GM18526 (cell line): Measurements from ENCODE around the gene CBLN2.

Source experiments
- POLR2A ChIP-seq: IDR thresholded peaks from 3 replicates; pipeline ENCODE4 v1.6.1; 2011; ENCODE audit not compliant: insufficient read length; ENCODE audit errors: extremely low read depth

Gene CBLN2

DNA sequence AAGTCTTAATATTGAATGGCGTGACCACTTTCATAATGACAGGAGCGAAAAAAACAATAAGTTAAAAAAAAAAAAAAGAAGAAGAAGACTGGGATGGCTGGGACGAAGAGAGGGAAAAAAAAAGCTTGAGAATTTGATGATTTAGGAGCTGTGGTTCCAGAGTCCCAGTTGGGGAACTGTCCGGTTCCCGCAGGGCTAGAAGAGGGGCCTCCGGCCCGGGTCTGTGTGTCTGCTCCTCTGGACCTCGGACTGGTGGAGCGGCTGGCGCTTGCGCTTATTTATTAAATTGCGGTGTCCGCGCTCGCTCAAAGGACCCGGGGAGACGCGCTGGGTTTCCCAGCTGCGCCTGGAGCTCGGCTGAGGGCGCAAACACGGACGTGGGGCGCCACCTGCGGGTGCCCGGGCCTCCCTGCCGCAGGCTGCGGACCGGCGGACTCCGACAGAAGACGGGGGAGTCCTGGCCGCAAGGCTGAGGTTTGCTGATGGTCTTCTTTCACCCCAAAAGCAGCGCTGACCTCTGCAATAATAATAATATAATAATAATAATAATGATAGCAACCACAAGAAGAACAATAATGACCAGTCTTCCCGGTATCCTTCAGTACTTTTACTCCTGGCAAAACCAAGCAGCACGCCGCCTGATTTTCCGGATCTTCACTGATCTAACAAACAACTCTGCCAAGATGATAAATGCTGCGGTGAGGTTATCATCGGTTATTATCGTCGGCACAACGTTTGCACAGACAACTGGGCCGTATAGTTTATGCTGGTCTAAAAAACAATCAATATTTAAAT is at the start of gene CBLN2:
CBLN2 (minus strand) TSS at position 251 of the 795 bp plus-strand sequence. CDS start 2,182 bp downstream, outside the sequence.
- no peak for TF ChIP-seq POLR2A

DNA sequence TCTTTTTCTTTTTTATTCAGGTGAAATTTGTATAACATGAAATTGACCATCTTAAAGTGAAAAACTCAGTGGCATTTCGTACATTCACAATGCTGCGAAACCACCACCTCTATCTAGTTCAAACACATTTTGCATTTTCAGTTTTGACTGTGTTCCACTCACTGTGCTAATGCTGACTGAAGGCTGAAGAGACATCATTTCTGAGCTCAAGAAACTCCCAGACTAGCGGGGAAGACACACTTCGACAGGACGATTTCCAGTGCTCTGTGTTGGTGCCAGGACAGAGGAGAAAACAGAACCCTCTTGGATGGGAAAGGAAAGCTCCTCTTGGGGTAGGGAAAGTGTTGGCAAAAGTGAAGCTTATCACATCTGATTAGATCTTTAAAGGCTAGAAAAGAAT is 44.2 kb upstream of the CBLN2 start:
- no peak for TF ChIP-seq POLR2A

DNA sequence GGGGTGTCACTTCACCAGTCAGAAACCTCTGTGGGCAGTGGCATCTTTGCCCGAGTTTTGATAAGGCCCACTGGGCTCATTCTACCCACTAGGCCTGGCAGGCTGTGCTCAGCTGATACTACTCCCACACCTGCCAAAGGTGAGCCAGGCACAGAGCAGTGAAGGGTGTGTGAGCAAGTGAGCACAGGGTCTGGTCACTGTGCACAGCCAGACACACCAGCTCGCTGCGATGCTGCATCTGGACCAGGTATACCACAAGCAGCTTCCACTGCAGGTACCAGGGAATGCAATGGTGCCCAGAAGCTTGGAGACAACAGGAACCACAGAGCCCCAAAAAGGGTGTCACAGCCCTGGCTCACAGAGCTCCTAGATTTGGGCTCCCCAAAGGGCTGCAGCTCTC is 40.6 kb upstream of the CBLN2 start:
- no peak for TF ChIP-seq POLR2A

DNA sequence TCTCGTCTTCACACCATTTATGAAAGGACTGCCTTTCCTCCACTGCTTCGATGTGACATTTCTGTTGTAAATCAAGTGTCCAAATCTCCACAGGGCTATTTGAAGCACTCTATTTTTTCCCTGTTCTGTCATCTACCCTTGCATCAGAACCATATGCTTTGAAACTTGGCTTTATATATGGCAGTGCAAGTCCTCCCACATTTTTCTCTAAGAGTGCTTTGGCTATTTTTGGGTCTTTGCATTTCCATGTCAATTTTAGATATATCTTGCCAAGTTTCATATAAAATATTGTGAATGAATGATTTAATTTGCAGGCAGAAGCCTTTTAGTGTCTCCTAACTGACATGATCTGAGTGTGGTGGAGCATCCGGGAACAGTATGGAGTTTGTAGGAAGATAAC is 37.8 kb upstream of the CBLN2 start:
- no peak for TF ChIP-seq POLR2A

DNA sequence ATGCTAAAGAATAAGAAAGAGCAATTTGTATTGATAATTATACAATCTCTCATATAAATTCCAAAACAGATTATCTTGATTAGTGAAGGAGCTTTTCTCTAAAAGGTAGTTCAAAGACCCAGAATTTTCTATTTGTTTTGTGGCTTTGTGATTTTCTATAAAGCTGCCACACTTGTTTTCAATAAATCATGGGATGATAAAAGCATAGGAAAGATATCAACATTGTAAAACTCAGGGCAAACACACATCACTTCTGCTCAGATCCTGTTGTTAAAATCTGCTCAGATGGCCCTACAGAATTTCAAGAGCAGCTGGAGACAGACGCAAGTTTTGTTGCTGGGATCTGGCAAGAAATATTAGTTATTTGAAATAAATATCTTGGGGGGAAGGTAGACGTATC is 28.8 kb upstream of the CBLN2 start:
- no peak for TF ChIP-seq POLR2A

DNA sequence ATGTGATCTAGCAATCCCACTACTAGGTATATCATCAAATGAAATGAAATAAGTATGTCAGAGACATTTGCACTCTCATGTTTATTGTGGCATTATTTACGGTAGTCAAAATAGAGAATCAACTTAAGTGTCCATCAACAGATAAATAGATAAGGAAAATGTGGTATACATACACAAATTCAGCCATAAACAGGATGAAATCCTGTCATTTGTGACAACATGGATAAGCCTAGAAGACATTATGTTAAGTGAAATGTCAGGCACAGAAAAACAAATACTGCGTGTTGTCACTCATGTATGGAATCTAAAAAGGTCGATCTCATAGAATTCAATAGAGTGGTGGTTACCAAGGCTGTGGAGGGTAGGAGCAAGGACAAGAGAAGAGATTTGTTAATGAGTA is 22.1 kb upstream of the CBLN2 start:
- TF ChIP-seq POLR2A: no peak

DNA sequence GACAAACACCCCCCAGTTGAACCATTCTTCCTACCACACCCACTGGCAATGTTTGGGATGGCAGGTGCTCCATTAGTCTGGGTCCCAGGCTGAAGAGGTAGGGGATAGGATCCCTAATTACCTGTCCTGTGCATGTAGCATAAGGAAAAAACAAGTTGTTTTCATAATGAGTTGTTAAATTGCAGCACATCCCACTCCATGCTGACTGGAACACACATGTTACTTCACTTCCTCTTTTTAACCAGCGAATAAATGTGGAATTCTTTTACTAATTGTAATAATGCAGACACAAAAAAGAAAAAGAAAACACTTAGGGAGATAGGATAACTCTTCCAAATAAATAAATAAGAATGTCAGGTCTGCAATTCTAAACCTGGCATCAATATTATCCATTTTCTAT is 11.8 kb upstream of the CBLN2 start:
- TF ChIP-seq POLR2A: no peak

DNA sequence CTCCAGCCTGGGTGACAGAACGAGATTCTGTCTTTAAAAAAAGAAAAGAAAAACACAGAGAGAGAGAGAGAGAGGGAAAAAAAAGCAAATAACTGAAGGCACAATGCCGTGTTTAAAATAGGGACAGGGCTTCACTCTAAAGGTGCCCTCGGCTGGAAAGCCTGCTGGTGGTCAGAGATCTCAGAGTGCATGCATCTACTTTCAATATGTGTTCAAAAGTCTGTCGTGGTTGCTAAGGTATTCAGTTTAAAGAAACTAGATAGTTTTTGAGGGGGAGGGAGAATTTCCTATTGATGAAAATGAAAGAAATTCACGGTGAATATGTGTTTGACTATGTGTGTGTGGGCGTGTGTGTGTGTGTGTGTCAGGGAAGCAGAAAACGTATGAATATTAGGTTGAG is 11.0 kb upstream of the CBLN2 start:
- no peak for TF ChIP-seq POLR2A

DNA sequence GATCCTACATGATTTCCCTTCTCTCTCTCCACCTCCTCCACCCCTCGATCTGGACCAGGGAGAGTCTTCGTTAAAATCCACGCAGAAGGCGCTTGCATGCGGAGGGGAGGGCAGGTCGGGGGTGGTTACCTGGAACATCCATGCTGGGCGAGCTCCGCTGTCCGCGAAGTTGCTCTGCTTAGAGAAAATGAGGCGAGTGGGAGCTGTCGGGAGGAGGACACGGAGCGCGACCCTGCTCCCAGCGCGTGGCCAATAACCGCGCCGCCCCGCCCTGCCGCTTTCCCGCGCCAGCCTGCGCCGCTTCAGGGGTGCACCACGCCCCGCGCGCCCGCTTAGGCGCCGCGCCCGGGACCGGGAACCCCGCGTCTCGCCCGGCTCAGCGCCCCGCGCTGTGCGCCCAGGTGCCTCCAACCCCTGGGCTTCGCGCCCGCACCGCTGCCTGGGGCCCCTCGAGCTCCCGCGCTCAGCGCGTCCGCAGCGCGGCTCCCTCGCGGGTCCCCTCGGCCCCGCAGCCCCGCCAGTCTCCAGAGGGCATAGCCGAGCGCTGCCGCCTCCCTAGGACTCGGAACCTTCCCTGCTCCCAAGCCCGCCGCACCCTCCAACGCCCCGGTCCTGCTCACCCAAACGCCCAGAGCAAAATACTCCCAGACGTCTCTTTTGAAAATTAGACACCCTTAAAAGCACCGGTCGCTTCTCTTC is 636 bp downstream of the CBLN2 start:
- TF ChIP-seq POLR2A: no peak

DNA sequence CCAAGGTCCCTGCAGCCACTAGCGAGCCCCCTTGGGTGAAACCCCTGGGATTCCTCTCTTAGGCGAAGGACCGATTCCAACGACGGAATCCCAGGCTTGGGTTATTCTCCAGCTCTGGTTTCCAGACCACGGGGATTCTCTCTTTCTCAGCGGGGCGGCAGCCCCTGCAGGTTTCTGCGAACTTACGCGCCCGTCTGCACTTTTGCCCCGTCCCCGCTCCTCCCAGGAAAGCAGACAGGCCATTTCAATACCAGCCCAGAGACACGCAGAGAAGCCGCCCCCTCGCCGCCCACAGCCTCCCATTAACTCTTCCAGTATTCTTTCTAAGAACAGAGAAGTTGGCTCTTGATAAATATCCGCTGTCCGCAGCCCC is 1.2 kb downstream of the CBLN2 start:
- TF ChIP-seq POLR2A: no peak

DNA sequence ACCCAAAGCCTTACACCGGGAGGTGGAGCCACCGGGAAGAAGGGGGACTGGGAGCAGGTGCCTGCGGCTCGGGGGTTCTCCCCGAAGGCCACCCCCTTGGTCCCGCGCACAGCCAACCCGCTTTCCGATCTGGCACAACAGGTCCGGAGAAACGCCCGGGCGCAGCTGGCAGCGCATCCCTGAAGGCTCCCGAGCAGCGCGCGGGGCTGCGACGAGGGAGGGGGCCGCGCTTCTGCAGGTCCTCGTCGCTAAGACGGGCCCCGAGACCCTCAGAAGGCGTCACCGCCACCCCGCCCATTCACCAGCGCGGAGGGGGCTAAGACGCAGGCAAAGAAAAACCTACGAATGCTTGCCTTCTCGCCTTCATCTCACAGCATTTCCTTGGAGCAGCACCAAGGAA is 1.8 kb downstream of the CBLN2 start:
- TF ChIP-seq POLR2A: no peak

DNA sequence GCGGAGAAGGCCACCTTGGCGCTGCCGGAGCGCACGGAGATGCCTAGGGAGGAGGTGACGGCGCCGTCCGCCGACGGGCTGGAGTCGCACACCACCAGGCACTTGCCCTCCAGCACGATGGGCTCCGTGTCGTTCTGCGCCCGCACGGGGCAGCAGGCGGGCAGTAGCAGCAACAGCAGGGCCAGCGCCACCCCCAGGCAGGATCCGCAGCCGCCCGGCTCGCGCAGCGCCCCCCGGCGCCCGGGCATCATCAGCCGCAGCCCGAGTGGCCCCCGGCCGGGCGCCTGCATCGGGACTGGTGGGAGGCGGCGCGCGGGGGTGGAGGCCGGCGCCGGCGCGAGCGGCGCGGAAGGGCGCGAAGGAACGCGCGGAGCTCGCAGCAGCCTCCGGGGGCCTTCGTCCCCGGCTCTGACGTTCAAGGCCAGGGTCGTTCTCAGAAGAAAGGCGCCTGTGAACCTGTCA is 2.2 kb downstream of the CBLN2 start:
- no peak for TF ChIP-seq POLR2A

DNA sequence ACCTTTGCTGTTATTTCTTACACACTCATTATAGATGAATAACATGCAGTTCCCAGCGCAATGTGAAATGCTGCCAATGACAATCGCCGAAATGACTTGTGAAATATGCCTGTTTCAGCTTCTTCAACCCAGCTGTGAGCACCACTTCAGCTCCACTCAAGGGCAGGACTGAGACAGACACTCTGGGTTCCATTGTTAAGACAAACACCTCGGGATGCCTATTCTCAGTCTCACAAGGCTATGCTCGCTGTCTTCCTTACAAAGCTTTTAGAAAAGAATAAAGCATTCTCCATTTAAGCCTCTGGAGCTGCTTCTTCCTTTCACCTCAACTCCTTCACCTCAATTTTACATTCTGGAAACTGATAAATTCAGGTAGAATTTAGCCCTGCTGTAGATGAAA is 4.2 kb downstream of the CBLN2 start:
- no peak for TF ChIP-seq POLR2A

DNA sequence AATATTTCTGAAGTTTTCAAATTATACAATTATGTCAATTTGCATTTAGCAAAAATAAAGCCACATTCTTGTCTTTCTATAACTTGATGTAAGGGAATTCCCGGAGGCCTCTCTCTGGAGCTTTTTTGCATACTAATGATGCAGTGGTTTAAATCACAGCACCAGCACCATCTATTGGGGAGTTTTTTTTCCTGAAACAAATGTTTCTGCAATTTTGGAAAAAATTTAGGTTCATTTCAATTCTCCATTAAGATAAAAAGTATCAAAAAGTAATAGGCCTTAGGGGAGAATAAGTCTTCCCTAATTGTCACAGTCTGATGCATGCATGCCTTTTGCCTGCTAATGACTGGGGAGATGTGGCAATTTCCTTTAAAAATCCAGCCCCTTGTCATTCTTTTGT is 13.5 kb downstream of the CBLN2 start:
- no peak for TF ChIP-seq POLR2A

DNA sequence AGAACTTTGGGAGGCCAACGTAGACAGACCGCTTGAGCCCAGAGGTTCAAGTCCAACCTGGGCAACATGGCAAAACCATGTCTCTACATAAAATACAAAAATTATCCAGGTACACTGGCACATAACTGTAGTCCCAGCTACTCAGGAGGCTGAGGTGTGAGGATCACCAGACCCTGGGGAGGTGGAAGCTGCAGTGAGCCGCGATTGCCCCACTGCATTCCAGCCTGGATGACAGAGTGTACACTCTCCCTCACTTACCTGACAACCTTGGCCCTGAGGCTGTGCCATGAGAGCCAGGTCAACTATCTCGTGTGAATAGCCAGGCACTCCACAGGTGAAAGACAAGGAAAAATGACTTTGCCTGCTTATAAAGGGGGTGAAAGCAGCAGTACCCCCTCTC is 39.3 kb downstream of the CBLN2 start:
- TF ChIP-seq POLR2A: no peak

DNA sequence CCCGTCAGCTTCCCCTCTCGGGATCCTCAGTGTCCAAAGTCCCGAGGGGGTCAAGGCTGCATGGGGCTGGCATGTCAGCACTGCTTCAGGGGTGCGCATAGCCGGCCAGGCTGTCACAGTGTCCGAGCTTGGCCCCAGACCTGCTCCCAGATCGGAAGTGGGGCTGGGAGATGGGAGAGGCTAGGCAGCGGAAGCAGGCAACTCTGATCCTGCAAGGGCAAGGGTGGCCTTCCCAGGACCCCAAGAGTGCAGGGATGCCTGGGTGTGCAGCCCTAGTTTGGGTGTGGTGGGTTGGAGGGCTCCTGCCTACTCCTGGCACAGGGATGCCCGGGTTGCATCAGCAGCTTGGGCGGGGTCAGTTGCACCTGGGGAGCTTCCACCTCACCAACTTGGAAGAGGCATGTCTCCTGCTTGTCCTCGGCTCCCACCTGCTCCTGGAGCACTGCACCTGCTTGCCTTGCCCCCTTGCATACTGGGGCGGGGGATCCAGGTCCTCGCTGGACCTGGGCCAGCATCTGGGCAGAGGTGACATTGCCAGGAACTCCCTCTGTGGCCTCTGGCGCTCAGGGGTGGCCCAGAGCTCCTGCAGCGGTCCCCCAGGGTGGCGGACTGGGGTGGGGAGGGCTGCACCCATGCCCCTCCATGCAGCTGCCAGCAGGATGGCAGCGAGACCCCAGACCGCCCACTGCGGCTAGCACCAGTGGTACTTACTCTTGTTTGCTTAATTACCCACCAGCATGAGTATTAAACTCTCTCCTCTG is 41.3 kb downstream of the CBLN2 start:
- TF ChIP-seq POLR2A: no peak
